Body of pancreas (tissue), 4 donors: ENCODE measurements around the gene SLC5A2.

Experiments
- CTCF ChIP-seq, 7 experiments: fragments of 450-650 bp in 4 of 7; fragments of 200-600 bp in 3 of 7; sonication (generic) in 3 of 7; IDR thresholded peaks; one replicate each; pipeline ENCODE4 v1.5.1; 2016 to 2019; ENCODE audit warnings: antibody characterized with exemption in 7 of 7
- POLR2A ChIP-seq, 3 donors: fragments of 450-650 bp; IDR thresholded peaks; one replicate each; pipeline ENCODE4 v1.6.1; 2016; ENCODE audit warnings: antibody characterized with exemption in 3 of 3, mild to moderate bottlenecking in 2 of 3

GRCh38 chr16:31517800-31518402, 35.0 kb downstream of the SLC5A2 start:
- TF ChIP-seq POLR2A (IDR thresholded peaks at IDR 0.05) (no peak), CTCF (IDR thresholded peaks at IDR 0.05) (no peak)
